Fibroblast of the aortic adventitia (primary cell): ENCODE measurements around the gene NT5DC3. TPM values are rescaled to one million over a fixed set of nuclear protein-coding genes. Genes with fewer than 3 reads are reported as not detected.

ENCODE experiments used
- DNase-seq: peaks from one replicate; pipeline ENCODE4 v3.0.0-alpha.2; 2010; ENCODE audit warnings: low read depth
- H3K4me3 ChIP-seq: 2 replicates; pipeline ENCODE4 v1.5.1; 2011; ENCODE audit warnings: low read depth, mild to moderate bottlenecking, control low read depth, low read length, moderate library complexity
- total RNA-seq: library from RNA; depleted of rRNA; stranded (reverse); fragments of >200 nt; gene quantifications from 2 replicates; pipeline ENCODE4 v1.2.3, GENCODE V29; 2012; ENCODE audit warnings: low replicate concordance
- TF ChIP-seq, protein P1 (sequence below): IDR thresholded peaks from 2 replicates; pipeline ENCODE4 v1.5.1; 2011; ENCODE audit warnings: mild to moderate bottlenecking, low read length, control low read depth, inconsistent platforms; ENCODE audit not compliant: insufficient read depth

NT5DC3 gene
- total RNA-seq, 1 donor, result 11.7 TPM

- DNase-seq, result no peak
- TF ChIP-seq, protein P1, sequence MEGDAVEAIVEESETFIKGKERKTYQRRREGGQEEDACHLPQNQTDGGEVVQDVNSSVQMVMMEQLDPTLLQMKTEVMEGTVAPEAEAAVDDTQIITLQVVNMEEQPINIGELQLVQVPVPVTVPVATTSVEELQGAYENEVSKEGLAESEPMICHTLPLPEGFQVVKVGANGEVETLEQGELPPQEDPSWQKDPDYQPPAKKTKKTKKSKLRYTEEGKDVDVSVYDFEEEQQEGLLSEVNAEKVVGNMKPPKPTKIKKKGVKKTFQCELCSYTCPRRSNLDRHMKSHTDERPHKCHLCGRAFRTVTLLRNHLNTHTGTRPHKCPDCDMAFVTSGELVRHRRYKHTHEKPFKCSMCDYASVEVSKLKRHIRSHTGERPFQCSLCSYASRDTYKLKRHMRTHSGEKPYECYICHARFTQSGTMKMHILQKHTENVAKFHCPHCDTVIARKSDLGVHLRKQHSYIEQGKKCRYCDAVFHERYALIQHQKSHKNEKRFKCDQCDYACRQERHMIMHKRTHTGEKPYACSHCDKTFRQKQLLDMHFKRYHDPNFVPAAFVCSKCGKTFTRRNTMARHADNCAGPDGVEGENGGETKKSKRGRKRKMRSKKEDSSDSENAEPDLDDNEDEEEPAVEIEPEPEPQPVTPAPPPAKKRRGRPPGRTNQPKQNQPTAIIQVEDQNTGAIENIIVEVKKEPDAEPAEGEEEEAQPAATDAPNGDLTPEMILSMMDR, result no peak
- no peak overlapping the region for H3K4me3 ChIP-seq
Observed at GRCh38 chr12:103745962-103746361, 95.1 kb downstream of the NT5DC3 start.

- TF ChIP-seq, protein P1, result no peak
- H3K4me3 ChIP-seq, result no peak overlapping the region
- DNase-seq, result no peak
Observed at GRCh38 chr12:103743788-103744187, 97.2 kb downstream of the NT5DC3 start.

- H3K4me3 ChIP-seq, result no peak overlapping the region
- DNase-seq, result no peak
- TF ChIP-seq, protein P1, result no peak
Observed at GRCh38 chr12:103742349-103742932, 98.6 kb downstream of the NT5DC3 start.

DNA sequence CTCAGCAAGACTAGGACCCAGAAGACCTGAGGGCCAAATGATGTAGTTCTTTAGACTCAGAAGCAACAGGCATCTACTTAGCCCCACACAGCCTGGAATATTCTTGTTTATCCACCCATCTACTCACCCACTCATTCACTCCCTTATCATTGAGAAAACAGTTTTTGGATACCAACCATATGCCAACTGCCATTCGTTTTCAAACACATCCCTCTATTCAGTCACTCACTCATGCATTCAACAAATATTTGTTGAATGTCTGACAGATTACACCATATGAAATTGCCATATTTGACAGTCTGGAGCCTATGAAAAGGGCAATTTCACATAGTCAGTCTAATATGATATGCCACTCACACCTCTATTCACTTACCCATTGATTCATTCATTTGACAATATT, 103.2 kb downstream of the NT5DC3 start:
- no peak overlapping the region for H3K4me3 ChIP-seq
- TF ChIP-seq, protein P1, result no peak
- DNase-seq, result no peak

DNA sequence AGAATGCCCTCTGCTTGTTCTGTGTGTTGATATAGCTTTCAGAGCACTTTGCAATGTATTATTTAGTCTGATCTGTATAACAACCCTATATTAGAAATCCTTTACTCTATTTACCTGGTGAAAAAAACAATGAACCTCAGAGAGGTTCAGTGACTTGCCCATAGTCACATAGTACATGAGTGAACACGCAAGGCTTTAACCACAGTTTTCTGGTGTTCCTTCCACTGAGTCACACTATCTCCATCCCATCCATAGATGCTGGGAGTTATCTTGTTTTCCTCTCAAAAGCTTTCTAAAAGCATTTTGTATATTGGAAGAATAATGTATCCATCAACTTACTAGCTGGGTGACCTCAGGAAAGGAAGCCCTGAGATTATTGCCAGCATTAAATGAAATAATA, 104.5 kb downstream of the NT5DC3 start:
- TF ChIP-seq, protein P1, result no peak
- no peak for DNase-seq

DNA sequence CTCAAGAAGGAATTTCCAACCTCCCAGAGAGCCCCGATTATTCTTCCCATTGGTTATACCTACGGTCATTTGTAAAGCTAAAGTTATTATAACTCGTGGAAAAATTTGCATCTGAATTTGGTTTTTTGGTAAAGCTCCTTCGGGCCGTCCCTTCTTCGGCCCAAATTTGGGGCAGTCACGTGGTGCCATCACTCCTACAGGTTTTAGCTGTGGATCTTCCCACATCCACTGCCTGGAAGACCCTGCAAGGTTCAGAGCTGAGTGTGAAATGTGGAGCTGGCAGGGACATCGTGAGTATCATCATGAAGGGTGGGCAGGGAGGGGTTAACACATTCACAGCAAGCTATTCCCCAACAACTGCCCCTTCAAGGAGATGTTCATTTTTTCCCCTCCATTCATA, 105.7 kb downstream of the NT5DC3 start:
- DNase-seq, result no peak
- H3K4me3 ChIP-seq, result no peak overlapping the region
- TF ChIP-seq, protein P1, result no peak

More for the DNA sequence above, 104.5 kb downstream of the NT5DC3 start:
- no peak overlapping the region for H3K4me3 ChIP-seq

GRCh38 chr12:103734863-103735262, 106.2 kb downstream of the NT5DC3 start:
- TF ChIP-seq, protein P1, result no peak
- DNase-seq, result no peak
- no peak overlapping the region for H3K4me3 ChIP-seq
